Nephron (organoid): ENCODE data around the gene TSPAN14.

Source experiments
- H3K27ac Mint-ChIP-seq, 3 experiments: 2 replicates each; pipeline ENCODE4 v1.8.0; 2020; ENCODE audit warnings: mixed read lengths in 3 of 3, mild to moderate bottlenecking in 2 of 3, moderate library complexity in 1 of 3
- H3K27me3 Mint-ChIP-seq: 2 replicates; pipeline ENCODE4 v1.8.0; 2021; ENCODE audit warnings: low read depth, mild to moderate bottlenecking, moderate library complexity, mixed read lengths
- H3K36me3 Mint-ChIP-seq: 2 replicates; pipeline ENCODE4 v1.8.0; 2020; ENCODE audit warnings: low read depth, mixed read lengths
- H3K4me1 Mint-ChIP-seq: 2 replicates; pipeline ENCODE4 v1.8.0; 2020; ENCODE audit warnings: mixed read lengths
- H3K4me3 Mint-ChIP-seq, 3 experiments: 2 replicates each; pipeline ENCODE4 v1.8.0; 2020; ENCODE audit warnings: mild to moderate bottlenecking in 3 of 3, mixed read lengths in 3 of 3, moderate library complexity in 2 of 3
- H3K9me3 Mint-ChIP-seq: 2 replicates; pipeline ENCODE4 v1.8.0; 2020; ENCODE audit warnings: mixed read lengths
- TF ChIP-seq, protein P1 (sequence below), 3 experiments: fragments of 200-600 bp; sonication (generic); IDR thresholded peaks; one replicate each; pipeline ENCODE4 v1.5.0; 2021; ENCODE audit warnings: antibody characterized with exemption in 3 of 3; ENCODE audit not compliant: unreplicated experiment in 3 of 3

The TSPAN14 gene

DNA sequence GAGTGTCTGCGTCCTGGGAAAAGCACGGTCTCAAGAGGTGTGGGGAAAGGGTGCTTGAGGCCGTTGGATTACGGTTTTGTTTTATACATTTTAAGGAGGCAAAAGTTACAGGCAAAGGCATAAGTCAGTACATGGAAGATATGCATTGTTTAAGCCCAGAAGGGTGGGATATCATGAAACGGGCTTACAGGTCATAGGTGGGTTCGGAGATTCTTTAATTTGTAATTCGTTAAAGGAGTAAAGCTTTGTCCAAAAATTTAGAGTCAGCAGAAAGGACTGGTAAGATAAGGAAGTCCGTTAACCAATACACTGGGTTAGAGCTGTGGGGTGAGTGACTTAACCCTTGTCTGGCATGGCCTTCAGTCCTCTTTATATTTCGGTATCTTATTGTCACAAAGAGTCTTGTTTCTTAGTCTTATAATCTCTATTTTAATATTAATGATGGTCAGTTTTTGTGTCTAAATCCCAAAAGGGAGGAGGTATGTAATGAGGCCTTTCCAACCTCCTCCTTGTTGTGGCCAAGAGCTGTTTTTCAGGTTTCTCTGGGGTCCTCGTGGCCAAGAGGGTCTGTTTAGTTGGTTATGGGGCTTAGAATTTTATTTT is 12.7 kb downstream of the TSPAN14 start:
- no peaks in the 10 kb centered on the region for H3K9me3 Mint-ChIP-seq
- no peaks in the 10 kb centered on the region for H3K27me3 Mint-ChIP-seq
- H3K36me3 Mint-ChIP-seq: peaks cover 7% of the 10 kb centered on the region
- H3K4me1 Mint-ChIP-seq: peaks cover 82% of the 10 kb centered on the region
- H3K27ac Mint-ChIP-seq: peak overlapping the region in 2 of 3 experiments; percentile 80 to 82
- TF ChIP-seq, protein P1, sequence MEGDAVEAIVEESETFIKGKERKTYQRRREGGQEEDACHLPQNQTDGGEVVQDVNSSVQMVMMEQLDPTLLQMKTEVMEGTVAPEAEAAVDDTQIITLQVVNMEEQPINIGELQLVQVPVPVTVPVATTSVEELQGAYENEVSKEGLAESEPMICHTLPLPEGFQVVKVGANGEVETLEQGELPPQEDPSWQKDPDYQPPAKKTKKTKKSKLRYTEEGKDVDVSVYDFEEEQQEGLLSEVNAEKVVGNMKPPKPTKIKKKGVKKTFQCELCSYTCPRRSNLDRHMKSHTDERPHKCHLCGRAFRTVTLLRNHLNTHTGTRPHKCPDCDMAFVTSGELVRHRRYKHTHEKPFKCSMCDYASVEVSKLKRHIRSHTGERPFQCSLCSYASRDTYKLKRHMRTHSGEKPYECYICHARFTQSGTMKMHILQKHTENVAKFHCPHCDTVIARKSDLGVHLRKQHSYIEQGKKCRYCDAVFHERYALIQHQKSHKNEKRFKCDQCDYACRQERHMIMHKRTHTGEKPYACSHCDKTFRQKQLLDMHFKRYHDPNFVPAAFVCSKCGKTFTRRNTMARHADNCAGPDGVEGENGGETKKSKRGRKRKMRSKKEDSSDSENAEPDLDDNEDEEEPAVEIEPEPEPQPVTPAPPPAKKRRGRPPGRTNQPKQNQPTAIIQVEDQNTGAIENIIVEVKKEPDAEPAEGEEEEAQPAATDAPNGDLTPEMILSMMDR (IDR thresholded peaks at IDR 0.05; ENCODE audit: unreplicated experiment in 3 of 3): no peak
- H3K4me3 Mint-ChIP-seq: no peak overlapping the region

GRCh38 chr10:80468002-80468401 is 13.9 kb downstream of the TSPAN14 start:
- peak overlapping the region; percentile 80 to 96 (median 84) for H3K27ac Mint-ChIP-seq
- no peaks in the 10 kb centered on the region for H3K9me3 Mint-ChIP-seq
- no peak overlapping the region for H3K4me3 Mint-ChIP-seq
- no peaks in the 10 kb centered on the region for H3K27me3 Mint-ChIP-seq
- peaks cover 81% of the 10 kb centered on the region for H3K4me1 Mint-ChIP-seq
- peaks cover 7% of the 10 kb centered on the region for H3K36me3 Mint-ChIP-seq
- TF ChIP-seq, protein P1 (IDR thresholded peaks at IDR 0.05; ENCODE audit: unreplicated experiment in 3 of 3): no peak

DNA sequence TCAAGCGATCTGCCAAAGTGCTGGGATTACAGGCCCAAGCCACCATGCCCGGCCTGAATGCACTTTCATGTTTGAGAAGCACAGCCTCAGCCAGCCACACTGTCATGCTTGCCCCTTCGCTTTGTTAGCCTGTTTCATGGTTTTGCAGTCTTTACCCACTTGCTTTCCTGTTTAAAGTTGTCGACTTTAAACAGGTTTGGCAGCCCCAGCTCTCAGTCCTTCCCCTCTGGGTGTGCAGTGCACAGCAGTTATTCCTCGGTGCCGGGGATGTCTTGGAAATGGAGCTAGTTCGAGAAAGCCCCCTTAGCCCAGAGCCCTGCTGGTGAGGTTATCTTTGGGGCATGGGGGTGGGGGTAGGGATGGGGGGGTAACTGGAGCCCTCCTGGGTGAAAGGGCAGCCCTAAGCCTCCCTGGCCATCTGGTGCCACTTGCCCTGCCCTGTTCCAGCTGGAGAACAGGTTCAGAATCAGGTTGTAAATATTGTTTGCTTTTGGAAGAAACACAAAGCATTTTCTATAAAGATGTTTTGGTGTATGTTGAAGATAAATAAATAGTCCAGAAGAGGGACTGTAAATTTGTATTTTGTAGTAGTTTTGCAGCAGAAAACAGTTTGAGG is 14.8 kb downstream of the TSPAN14 start:
- peaks cover 7% of the 10 kb centered on the region for H3K36me3 Mint-ChIP-seq
- H3K9me3 Mint-ChIP-seq: no peaks in the 10 kb centered on the region
- H3K27me3 Mint-ChIP-seq: no peaks in the 10 kb centered on the region
- TF ChIP-seq, protein P1 (IDR thresholded peaks at IDR 0.05; ENCODE audit: unreplicated experiment in 3 of 3): no peak
- H3K4me1 Mint-ChIP-seq: peaks cover 76% of the 10 kb centered on the region
- no peak overlapping the region for H3K4me3 Mint-ChIP-seq
- peak overlapping the region; percentile 81 to 96 (median 84) for H3K27ac Mint-ChIP-seq

DNA sequence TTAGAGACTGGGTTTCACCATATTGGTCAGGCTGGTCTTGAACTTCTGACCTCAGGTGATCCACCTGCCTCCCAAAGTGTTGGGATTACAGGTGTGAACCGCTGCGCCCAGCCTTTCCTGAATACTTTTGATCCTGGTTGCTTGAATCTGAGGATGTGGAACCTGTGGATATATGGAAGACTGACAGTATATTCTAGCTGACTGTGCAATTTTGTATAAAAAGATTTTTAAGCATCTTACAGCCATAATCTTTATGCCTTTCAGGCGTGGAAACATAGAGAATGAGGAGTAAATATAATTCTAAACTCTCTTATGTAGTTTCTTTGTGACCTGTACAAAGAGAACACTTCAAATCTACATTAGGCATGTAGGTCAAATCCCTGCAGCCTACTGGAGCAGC is 16.2 kb downstream of the TSPAN14 start:
- TF ChIP-seq, protein P1 (IDR thresholded peaks at IDR 0.05; ENCODE audit: unreplicated experiment in 3 of 3): no peak
- Mint-ChIP-seq H3K27me3 (no peaks in the 10 kb centered on the region), H3K27ac (no peak overlapping the region), H3K4me3 (no peak overlapping the region), H3K36me3 (peaks cover 17% of the 10 kb centered on the region), H3K9me3 (no peaks in the 10 kb centered on the region), H3K4me1 (peaks cover 74% of the 10 kb centered on the region)

GRCh38 chr10:80471001-80471400 is 16.9 kb downstream of the TSPAN14 start:
- TF ChIP-seq, protein P1 (IDR thresholded peaks at IDR 0.05; ENCODE audit: unreplicated experiment in 3 of 3): no peak
- Mint-ChIP-seq H3K4me1 (peaks cover 67% of the 10 kb centered on the region), H3K27me3 (no peaks in the 10 kb centered on the region), H3K27ac (peak overlapping the region in 2 of 3 experiments; percentile 56 to 69), H3K36me3 (peaks cover 17% of the 10 kb centered on the region), H3K4me3 (no peak overlapping the region), H3K9me3 (no peaks in the 10 kb centered on the region)
